DOHH2 (cell line): ENCODE results near the gene PARP1.

ENCODE experiments used
- CTCF ChIP-seq: fragments of 200-600 bp; sonication (generic); IDR thresholded peaks from one replicate; pipeline ENCODE4 v1.5.1; 2014; ENCODE audit warnings: antibody characterized with exemption, mild to moderate bottlenecking, low read depth, low read length; ENCODE audit not compliant: poor library complexity, severe bottlenecking
- EZH2phosphoT487 ChIP-seq: fragments of 200-600 bp; sonication (generic); IDR thresholded peaks from 2 replicates; pipeline ENCODE4 v1.6.1; 2017; ENCODE audit warnings: borderline replicate concordance, mild to moderate bottlenecking, antibody characterized with exemption, low read length, moderate library complexity, mixed read lengths

GRCh38 chr1:226342656-226343055 is 65.2 kb downstream of the PARP1 start:
- TF ChIP-seq CTCF = no peak
- TF ChIP-seq EZH2phosphoT487 = no peak
